Epithelial cell of esophagus (primary cell): ENCODE results near the gene FSHR.

Experiments used
- DNase-seq: peaks from one replicate; pipeline ENCODE4 v3.0.0; 2010; ENCODE audit warnings: low read depth
- H3K4me3 ChIP-seq: 2 replicates; pipeline ENCODE4 v1.5.1; 2011; ENCODE audit warnings: mild to moderate bottlenecking, low read length, control low read depth
- TF ChIP-seq, protein P1 (sequence below): IDR thresholded peaks from 2 replicates; pipeline ENCODE4 v1.5.1; 2011; ENCODE audit warnings: low read depth, mild to moderate bottlenecking, low read length, control low read depth, inconsistent platforms; ENCODE audit not compliant: insufficient read depth; ENCODE audit errors: missing control alignments

FSHR gene

DNA sequence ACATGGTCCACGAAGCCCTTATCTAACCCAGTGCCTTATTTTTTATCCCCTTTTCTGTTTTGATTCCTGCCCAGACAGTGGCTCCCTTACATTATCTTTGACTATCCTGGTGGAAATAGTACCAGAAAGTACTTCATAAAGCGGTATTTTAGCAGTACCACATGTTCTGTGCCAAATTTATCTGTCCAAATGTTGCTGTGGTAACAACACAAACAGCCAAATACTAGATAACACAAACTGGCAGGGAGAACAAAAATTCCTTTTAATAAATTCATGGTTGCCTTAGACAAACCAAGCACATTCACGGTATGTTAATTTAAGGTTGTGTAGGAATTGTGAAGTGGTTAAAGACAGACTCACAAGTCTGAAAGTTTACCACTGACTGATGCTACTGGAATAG is 210.9 kb downstream of the FSHR start:
- no peak for DNase-seq
- H3K4me3 ChIP-seq = no peak overlapping the region

DNA sequence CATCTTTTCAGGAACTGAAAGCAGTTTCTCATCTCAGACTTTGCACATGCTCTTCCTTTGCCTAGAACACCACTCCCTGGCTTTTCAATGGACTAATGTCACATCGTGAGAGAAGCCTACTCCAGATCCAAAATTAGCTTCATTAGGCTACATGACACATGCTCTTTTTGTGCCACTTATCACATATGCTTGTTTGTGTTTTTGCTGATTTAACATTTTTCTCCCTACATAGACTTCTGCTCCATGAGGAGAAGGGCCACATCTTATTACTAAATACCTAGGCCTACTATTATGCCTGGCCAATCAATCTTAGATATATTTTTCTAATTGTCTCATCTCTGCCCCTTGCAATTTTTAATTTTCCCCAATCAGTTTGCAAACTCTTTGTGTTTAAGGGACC is 212.4 kb downstream of the FSHR start:
- TF ChIP-seq, protein P1, sequence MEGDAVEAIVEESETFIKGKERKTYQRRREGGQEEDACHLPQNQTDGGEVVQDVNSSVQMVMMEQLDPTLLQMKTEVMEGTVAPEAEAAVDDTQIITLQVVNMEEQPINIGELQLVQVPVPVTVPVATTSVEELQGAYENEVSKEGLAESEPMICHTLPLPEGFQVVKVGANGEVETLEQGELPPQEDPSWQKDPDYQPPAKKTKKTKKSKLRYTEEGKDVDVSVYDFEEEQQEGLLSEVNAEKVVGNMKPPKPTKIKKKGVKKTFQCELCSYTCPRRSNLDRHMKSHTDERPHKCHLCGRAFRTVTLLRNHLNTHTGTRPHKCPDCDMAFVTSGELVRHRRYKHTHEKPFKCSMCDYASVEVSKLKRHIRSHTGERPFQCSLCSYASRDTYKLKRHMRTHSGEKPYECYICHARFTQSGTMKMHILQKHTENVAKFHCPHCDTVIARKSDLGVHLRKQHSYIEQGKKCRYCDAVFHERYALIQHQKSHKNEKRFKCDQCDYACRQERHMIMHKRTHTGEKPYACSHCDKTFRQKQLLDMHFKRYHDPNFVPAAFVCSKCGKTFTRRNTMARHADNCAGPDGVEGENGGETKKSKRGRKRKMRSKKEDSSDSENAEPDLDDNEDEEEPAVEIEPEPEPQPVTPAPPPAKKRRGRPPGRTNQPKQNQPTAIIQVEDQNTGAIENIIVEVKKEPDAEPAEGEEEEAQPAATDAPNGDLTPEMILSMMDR = no peak
- DNase-seq = no peak
- no peak overlapping the region for H3K4me3 ChIP-seq

More for the DNA sequence above, 210.9 kb downstream of the FSHR start:
- TF ChIP-seq, protein P1 = no peak

DNA sequence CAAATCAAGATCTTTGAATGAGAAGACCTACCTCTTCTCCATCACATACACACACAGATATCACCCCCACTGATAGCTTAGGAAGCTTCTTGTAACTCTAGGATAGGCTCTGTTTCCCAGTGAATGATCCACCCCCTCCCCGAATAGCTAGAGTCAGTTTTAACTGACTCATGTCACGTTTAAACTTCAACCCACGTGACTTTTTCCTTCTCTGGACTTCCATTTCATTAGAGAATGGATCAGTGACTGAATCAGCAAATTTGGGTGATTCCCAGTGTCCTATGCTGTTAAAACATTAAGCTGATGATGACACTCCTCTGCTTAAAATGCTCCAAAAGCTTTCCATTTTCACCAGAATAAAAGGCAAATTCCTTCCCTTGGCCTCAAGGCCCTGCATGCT is 212.9 kb downstream of the FSHR start:
- H3K4me3 ChIP-seq = no peak overlapping the region
- TF ChIP-seq, protein P1 = no peak
- no peak for DNase-seq

DNA sequence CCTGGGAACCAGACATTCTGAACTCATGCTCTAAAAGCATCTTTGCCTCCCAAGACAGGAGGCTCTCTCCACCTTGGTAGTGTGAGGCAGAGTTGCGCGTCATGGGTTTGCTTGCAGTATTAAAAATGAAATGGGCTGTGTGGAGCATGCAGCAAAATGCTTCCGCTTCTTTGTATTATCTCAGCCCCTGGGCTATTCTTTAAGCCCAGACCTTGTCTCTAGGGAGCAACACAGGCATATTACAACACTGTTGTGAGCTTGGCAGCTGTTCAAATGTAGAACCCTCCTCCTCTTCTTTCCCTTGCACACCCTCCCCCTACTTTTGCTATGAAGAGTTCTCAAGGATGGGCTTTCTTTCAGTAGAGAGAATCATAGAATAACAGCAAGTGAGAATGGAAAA is 213.7 kb downstream of the FSHR start:
- no peak overlapping the region for H3K4me3 ChIP-seq
- no peak for DNase-seq
- TF ChIP-seq, protein P1 = no peak

DNA sequence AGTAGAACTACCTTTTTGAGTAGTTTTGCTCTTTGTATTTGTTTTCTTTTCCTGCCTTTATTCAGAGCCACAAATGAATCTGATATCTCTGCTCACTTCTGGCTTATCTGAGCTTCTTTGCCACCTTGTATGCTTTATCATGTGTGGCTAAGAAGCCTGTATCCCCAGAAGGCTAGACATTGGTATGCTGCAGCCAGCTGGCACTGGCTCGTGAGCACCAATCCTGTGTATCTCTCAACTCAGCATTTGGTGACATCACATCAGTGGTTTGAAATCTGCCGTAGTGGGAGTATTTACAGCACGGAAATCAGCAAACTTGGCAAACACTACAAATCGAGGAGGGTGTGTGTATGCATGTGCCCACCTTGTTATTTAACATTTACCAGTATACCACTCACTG is 215.1 kb downstream of the FSHR start:
- TF ChIP-seq, protein P1 = no peak
- H3K4me3 ChIP-seq = no peak overlapping the region
- no peak for DNase-seq

DNA sequence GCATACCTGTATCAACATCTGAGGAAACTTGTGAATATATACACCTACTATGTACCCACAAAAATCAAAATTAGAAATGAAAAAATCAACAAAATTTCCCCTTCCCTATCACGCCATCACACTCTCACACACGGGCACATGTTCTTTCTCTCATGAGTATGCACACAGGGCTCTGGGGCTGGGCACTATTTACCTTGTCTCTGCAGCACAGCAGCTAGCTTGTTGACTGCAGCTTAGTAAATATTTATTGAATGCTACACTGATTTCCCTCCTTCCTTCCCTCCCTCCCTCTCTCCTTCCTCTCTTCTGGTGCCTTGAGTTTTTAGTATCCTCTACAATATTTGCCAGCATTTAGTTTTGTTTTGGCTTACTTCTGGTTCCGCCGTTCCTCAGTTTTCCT is 216.1 kb downstream of the FSHR start:
- TF ChIP-seq, protein P1 = no peak
- DNase-seq = no peak
- H3K4me3 ChIP-seq = no peak overlapping the region

DNA sequence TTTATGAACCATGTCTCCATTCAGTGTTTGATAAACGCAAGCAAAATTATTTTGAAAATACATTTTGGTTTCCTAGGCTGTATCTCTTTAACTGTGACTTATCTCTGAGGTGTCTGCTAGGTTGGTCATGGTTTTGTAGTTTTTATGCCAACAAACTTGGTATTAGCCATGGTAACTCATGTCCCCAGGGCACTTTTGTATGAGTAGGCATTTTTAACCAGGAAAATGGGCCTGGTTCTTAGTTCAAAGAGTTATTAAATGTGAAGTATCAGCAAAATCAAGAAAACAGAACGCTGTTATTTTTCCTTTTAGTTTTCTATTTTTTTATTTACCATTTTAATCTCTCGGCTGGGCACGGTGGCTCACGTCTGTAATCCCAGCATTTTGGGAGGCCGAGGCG is 219.5 kb downstream of the FSHR start:
- no peak overlapping the region for H3K4me3 ChIP-seq
- peak; percentile 14 for DNase-seq
- TF ChIP-seq, protein P1 = no peak
